IPS DF 4.7 (cell line): Measurements from ENCODE around the gene HMGA1.
"Not testable (repeated sequence)": the region's sequence is repeated elsewhere in the genome, so short reads cannot be mapped to it uniquely, and the experiment has no call there.

ENCODE experiments used
- DNase-seq: peaks from one replicate; pipeline ENCODE4 v3.0.0-alpha.2; 2013; ENCODE audit warnings: low spot score; ENCODE audit errors: extremely low read depth

HMGA1 gene

GRCh38 chr6:34239893-34240292, 3.2 kb downstream of the HMGA1 start:
- no peak for DNase-seq

- no peak for DNase-seq
Observed at GRCh38 chr6:34240329-34241248, 3.9 kb downstream of the HMGA1 start.

DNA sequence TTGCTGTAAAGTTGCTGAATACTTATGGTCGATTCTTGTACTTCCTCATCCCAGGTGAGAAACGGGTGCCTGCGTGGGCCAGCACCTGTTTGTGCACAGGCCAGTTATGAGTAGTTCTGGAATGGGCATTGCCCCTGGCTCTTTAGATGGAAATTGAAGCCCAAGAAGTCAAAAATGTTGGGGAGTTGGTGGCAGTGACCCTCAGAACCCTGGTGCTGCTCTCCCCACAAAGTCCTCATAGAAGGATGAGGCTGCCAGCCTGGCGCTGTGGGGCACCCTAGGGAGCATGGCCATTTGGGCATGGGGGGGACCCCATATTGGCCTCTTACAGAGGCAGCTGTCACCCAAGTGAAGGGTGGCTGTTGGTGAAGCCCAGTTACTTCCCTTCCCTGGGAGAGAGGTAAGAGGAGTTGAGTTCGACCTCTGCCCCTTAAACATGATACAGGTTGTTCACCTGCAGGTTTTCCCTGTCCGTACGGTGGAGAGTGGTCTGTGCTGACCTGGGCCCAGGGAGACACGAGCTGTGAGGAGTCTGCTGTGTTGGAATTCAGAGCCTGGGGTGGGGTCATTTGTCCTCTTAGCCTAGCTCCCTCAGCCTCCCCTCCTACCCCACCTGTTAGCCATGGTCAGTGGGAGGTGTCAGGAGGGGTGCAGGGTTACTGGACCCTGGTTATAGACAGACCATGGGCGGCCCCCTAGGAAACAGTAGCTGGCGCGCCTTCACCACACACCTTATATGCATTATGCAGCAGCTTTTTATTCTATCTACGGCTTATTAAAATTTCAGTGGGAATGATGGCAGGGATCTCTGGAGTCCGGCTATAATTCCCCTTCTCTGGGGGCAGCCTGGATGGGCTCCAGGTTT, 4.9 kb downstream of the HMGA1 start:
- DNase-seq, result no peak

- no peak for DNase-seq
Observed at GRCh38 chr6:34242252-34243130, 5.8 kb downstream of the HMGA1 start.

- no peak for DNase-seq
Observed at GRCh38 chr6:34243131-34243771, 6.6 kb downstream of the HMGA1 start.

GRCh38 chr6:34243901-34244884, 7.5 kb downstream of the HMGA1 start:
- no peak for DNase-seq

- not testable (repeated sequence) for DNase-seq
Observed at GRCh38 chr6:34245032-34245760, 8.5 kb downstream of the HMGA1 start.

DNA sequence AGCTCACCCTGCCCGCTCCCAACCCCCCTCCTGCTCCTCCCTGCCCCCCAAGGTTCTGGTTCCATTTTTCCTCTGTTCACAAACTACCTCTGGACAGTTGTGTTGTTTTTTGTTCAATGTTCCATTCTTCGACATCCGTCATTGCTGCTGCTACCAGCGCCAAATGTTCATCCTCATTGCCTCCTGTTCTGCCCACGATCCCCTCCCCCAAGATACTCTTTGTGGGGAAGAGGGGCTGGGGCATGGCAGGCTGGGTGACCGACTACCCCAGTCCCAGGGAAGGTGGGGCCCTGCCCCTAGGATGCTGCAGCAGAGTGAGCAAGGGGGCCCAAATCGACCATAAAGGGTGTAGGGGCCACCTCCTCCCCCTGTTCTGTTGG, 9.1 kb downstream of the HMGA1 start:
- not testable (repeated sequence) for DNase-seq

- no peak for DNase-seq
Observed at GRCh38 chr6:34246249-34246562, 9.5 kb downstream of the HMGA1 start.

GRCh38 chr6:34246563-34247391, 10.1 kb downstream of the HMGA1 start:
- no peak for DNase-seq

DNA sequence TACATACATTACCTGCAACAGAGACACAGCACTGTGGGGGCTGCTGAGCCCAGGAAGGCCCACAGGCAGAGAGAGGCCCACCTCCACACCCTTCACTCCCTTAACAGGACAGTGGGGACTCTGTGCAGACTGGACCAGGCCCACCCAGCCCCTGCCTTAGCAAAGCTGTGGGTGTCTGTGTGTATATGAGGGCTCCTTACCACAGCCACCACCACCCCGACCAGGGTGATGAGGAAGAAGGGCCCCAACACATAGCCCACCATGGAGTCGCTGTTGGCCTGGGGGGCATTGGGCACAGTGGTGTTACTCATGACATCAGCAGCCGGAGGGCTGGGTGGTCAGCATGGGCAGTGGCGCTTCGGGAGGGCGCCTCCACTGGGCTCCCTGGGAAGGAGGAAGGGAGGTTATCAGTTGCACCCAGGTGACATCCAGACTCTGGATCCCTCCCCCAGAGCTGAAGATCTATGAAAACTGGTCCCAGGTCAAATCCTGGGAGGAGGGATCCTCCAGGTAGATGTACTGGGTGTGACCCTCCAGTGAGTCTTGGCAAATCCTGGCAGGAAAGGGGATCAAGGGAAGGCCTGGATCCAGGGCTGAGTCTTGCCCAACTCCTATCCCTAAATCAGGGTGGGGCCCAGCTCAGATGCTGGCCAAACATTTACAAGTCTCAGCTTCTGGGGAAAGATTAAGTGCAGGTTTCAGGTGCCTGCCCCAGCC, 11.0 kb downstream of the HMGA1 start:
- DNase-seq, result no peak

- DNase-seq, result no peak
Observed at GRCh38 chr6:34248198-34248726, 11.6 kb downstream of the HMGA1 start.

DNA sequence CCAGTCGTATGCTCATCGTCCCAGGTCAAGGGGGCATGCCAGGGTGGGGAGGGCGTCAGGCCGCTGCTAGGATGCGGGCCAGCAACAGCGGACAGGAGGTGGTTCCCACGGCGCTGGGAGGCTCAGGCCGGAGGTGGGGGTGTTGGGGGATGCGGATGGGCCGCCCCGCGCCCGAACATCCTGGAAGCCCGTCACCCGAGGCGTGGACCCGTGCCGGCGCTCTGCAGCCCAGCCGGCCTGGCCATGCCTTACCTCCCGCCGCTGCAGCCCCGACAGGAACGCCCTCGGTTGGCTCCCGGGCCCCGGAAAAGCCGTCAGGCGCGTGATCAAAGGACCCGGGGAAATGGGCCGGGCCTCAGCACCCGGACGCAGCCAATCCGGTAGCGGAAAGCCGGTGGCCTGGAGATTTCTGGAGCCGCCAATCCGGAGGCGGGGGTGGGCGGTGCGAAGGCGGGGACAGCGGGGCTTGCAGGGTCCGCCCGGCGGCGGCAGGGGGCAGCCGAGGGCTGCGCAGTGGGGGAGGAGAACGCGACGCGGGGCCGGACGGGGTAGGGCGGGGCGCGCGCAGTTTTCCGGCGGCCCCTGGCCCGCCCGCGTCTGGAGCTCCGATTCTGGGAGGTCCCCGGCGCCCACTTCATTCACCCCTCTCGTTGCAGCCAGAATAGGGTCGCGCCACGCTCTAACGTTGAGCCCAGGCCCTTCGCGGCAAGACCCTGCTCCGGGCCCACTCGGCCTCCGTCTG, 12.2 kb downstream of the HMGA1 start, which contains the start of gene SMIM29:
Gene SMIM29 (minus strand): TSS at position 280 of the 742 bp plus-strand sequence. CDS start 1,215 bp downstream, outside the sequence.
- no peak for DNase-seq

GRCh38 chr6:34249469-34250261, 13.0 kb downstream of the HMGA1 start:
- no peak for DNase-seq

DNA sequence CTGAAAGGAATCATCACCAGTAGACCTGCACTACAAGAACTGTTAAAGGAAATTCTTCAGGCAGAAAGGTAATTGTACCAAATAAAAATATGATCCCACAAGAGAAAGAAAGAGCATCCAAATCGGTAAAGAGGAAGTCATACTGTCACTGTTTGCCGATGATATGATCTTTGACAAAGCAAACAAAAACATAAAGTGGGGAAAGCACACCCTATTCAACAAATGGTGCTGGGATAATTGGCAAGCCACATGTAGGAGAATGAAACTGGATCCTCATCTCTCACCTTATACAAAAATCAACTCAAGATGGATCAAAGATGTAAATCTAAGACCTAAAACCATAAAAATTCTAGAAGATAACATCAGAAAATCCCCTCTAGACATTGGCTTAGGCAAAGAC, 15.7 kb downstream of the HMGA1 start:
- DNase-seq, result not testable (repeated sequence)
